Urinary bladder (tissue), 4 donors: ENCODE data around the gene ENDOV. TPM values are rescaled to one million over a fixed set of nuclear protein-coding genes. Genes with fewer than 3 reads are reported as not detected.

Experiments used
- DNase-seq: peaks from one replicate; pipeline ENCODE4 v3.0.0-alpha.2; 2015; ENCODE audit errors: extremely low spot score
- H3K27ac ChIP-seq: one replicate; pipeline ENCODE4 v1.5.1; 2013; ENCODE audit warnings: low read depth, mild to moderate bottlenecking, moderate library complexity
- H3K36me3 ChIP-seq: one replicate; pipeline ENCODE4 v1.6.1; 2013; ENCODE audit warnings: mild to moderate bottlenecking, moderate library complexity; ENCODE audit not compliant: insufficient read depth
- H3K4me1 ChIP-seq: one replicate; pipeline ENCODE4 v1.6.1; 2013; ENCODE audit warnings: mild to moderate bottlenecking, moderate library complexity; ENCODE audit not compliant: insufficient read depth
- H3K4me3 ChIP-seq: one replicate; pipeline ENCODE4 v1.5.1; 2013; ENCODE audit warnings: low read depth, low read length
- WGBS: extraction: QIAGEN DNeasy Blood & Tissue Kit; methylation state at CpG from one replicate; pipeline ENCODE4 v1.1.7; 2013; 5-methylcytosine and 5-hydroxymethylcytosine counted together
- polyA plus RNA-seq: library from polyadenylated mRNA; stranded (reverse); fragments of 200-250 nt; gene quantifications from one replicate; pipeline ENCODE4 v1.2.3, GENCODE V29; 2013
- total RNA-seq: library from RNA; depleted of rRNA; stranded (reverse); fragments of >200 nt; gene quantifications from one replicate; pipeline ENCODE4 v1.2.3, GENCODE V29; 2014
- donor health status: healthy with polysubstance abuse.
- donor health status: healthy.

The ENDOV gene
- total and polyA plus RNA-seq, 2 donors, result 12.9 to 17.8 TPM

DNA sequence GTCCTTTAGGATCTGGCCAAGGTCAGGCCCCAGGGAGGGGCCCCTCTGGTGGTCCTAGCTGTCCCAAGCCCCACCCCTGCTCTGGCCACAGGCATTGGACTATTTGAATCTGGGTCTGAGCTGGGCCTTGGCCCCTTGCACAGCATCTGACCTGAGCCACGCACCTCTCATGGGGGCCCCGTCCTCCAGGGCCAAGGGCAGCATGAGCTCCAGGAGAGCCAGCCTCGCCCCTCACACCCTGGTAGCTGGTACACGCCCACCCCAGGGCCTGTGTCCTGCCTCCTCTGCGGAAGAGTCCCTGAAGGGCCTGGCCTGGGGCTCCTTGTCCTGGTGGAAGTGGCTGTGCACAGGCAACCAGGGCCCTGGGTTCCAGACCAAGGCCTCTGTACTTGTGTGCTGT, 23.8 kb downstream of the ENDOV start:
- DNase-seq, result no peak
- H3K36me3 ChIP-seq, result no peaks in the 10 kb centered on the region
- WGBS, result 95% methylated on average over 5 of the region's 5 CpGs
- no peaks in the 10 kb centered on the region for H3K4me1 ChIP-seq
- no peak overlapping the region for H3K27ac ChIP-seq
- no peak overlapping the region for H3K4me3 ChIP-seq

GRCh38 chr17:80439499-80439898, 24.5 kb downstream of the ENDOV start:
- WGBS, result 78% methylated on average over 9 of the region's 9 CpGs
- no peaks in the 10 kb centered on the region for H3K36me3 ChIP-seq
- no peak for DNase-seq
- no peak overlapping the region for H3K4me3 ChIP-seq
- no peak overlapping the region for H3K27ac ChIP-seq
- no peaks in the 10 kb centered on the region for H3K4me1 ChIP-seq

- WGBS, result 30% methylated on average over 14 of the region's 14 CpGs
Measured at GRCh38 chr17:80441133-80441578, 26.2 kb downstream of the ENDOV start.

GRCh38 chr17:80441598-80442322, 26.8 kb downstream of the ENDOV start:
- Histone ChIP-seq H3K27ac (no peak overlapping the region), H3K36me3 (no peaks in the 10 kb centered on the region), H3K4me1 (no peaks in the 10 kb centered on the region), H3K4me3 (no peak overlapping the region)
- 90% methylated on average over 14 of the region's 14 CpGs for WGBS
- no peak for DNase-seq

More at GRCh38 chr17:80441133-80441578, 26.2 kb downstream of the ENDOV start:
- Histone ChIP-seq H3K27ac (no peak overlapping the region), H3K4me3 (no peak overlapping the region), H3K4me1 (no peaks in the 10 kb centered on the region), H3K36me3 (no peaks in the 10 kb centered on the region)
- no peak for DNase-seq

- Histone ChIP-seq H3K36me3 (no peaks in the 10 kb centered on the region), H3K4me1 (no peaks in the 10 kb centered on the region), H3K27ac (no peak overlapping the region), H3K4me3 (no peak overlapping the region)
- DNase-seq, result no peak
- 86% methylated on average over 12 of the region's 12 CpGs for WGBS
Measured at GRCh38 chr17:80442323-80442659, 27.3 kb downstream of the ENDOV start.

DNA sequence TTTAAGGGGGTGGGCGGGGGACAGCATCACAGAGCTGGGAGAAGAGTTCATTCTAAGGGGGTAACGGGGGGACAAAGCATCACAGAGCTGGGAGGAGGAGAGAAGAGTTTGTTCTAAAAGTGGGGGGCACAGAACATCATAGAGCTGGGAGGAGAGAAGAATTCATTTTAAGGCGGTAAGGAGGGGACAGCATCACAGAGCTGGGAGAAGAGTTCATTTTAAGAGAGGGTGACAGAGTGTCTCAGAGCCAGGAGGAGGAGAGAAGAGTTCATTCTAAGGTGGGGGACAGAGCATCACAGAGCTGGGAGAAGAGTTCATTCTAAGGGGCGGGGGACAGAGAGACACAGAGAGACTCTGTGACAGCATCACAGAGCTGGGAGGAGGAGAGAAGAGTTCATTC, 27.8 kb downstream of the ENDOV start:
- no peak overlapping the region for H3K27ac ChIP-seq
- no peaks in the 10 kb centered on the region for H3K4me1 ChIP-seq
- no peak for DNase-seq
- no peak overlapping the region for H3K4me3 ChIP-seq
- 69% methylated on average over 4 of the region's 4 CpGs for whole genome bisulfite sequencing
- no peaks in the 10 kb centered on the region for H3K36me3 ChIP-seq

GRCh38 chr17:80443498-80443897, 28.5 kb downstream of the ENDOV start:
- no peaks in the 10 kb centered on the region for H3K4me1 ChIP-seq
- H3K36me3 ChIP-seq, result no peaks in the 10 kb centered on the region
- DNase-seq, result no peak
- no peak overlapping the region for H3K4me3 ChIP-seq
- 50% methylated on average over 12 of the region's 12 CpGs for WGBS
- no peak overlapping the region for H3K27ac ChIP-seq

GRCh38 chr17:80443916-80444643, 29.1 kb downstream of the ENDOV start:
- H3K4me3 ChIP-seq, result no peak overlapping the region
- H3K36me3 ChIP-seq, result no peaks in the 10 kb centered on the region
- DNase-seq, result no peak
- H3K27ac ChIP-seq, result no peak overlapping the region
- WGBS, result 39% methylated on average over 31 of the region's 31 CpGs
- no peaks in the 10 kb centered on the region for H3K4me1 ChIP-seq

DNA sequence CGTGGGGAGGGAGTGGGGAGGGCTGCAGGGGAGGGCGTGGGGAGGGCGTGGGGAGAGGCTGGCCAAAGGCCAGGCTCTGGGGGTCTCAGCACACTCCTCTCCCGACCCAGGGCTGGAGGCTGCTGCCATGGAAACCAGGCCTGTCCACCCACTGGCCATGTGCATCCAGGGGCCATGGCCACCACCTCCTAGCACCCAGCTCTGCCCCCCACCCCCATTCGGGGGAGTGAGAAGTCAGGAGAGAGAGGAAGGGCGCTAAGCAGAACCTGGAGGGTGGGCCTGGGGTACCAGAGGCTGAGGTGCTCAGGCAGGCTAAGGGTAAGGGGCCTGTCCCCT, 29.6 kb downstream of the ENDOV start:
- no peaks in the 10 kb centered on the region for H3K36me3 ChIP-seq
- no peaks in the 10 kb centered on the region for H3K4me1 ChIP-seq
- 57% methylated on average over 6 of the region's 6 CpGs for WGBS
- no peak overlapping the region for H3K4me3 ChIP-seq
- no peak overlapping the region for H3K27ac ChIP-seq
- DNase-seq, result no peak

- WGBS, result 66% methylated on average over 26 of the region's 26 CpGs
- Histone ChIP-seq H3K4me3 (no peak overlapping the region), H3K27ac (no peak overlapping the region), H3K4me1 (no peaks in the 10 kb centered on the region), H3K36me3 (no peaks in the 10 kb centered on the region)
- DNase-seq, result no peak
Measured at GRCh38 chr17:80445007-80445725, 30.2 kb downstream of the ENDOV start.

GRCh38 chr17:80445726-80446110, 30.8 kb downstream of the ENDOV start:
- WGBS, result 85% methylated on average over 10 of the region's 10 CpGs
- H3K4me1 ChIP-seq, result no peaks in the 10 kb centered on the region
- no peak overlapping the region for H3K4me3 ChIP-seq
- no peak for DNase-seq
- H3K27ac ChIP-seq, result no peak overlapping the region
- no peaks in the 10 kb centered on the region for H3K36me3 ChIP-seq

DNA sequence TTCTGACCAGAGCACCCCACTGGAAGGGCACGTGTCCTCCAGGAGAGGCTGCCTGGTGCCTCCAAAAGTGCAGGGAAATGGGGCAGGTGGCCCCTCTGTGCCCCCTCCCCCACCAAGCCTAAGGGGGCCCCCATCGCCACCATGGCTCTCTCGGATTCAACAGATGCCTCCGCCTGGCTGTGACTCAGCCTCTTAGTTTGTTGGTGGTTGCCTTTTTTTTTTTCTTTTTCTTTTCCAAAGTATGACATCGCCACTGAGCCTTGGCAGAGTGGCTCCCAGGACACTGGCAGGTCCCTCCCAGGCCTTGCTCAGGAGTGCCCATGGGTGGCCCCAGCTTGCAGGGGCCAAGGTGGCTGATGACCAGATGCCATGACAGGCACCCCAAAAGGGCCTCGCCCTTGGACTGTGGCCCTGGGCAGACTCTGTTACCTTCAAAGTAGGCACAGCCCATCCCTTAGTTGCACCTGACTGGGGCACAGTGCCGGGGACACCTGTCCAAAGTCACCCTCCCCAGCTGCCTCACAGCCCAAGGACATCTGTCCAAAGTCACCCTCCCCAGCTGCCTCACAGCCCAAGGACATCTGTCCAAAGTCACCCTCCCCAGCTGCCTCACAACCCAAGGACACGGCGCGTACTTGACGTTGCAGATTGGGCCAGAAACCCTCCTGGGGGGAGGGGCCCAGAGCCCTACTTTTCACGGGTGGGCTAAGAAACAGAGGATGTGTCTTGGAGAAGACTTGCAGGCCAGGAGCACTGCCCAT, 31.9 kb downstream of the ENDOV start:
- Histone ChIP-seq H3K36me3 (no peaks in the 10 kb centered on the region), H3K4me1 (no peaks in the 10 kb centered on the region), H3K4me3 (no peak overlapping the region), H3K27ac (no peak overlapping the region)
- 78% methylated on average over 12 of the region's 12 CpGs for WGBS
- DNase-seq, result no peak

GRCh38 chr17:80447790-80448189, 32.8 kb downstream of the ENDOV start:
- no peak for DNase-seq
- H3K4me3 ChIP-seq, result no peak overlapping the region
- WGBS, result 85% methylated on average over 4 of the region's 4 CpGs
- no peaks in the 10 kb centered on the region for H3K36me3 ChIP-seq
- no peaks in the 10 kb centered on the region for H3K4me1 ChIP-seq
- H3K27ac ChIP-seq, result no peak overlapping the region
